Inferior parietal cortex (tissue), 1 donor: ENCODE measurements around the gene TARM1.

ENCODE experiments used
- DNase-seq: peaks from one replicate; pipeline ENCODE4 v3.0.0-alpha.2; 2016; ENCODE audit errors: extremely low spot score

Gene TARM1

DNA sequence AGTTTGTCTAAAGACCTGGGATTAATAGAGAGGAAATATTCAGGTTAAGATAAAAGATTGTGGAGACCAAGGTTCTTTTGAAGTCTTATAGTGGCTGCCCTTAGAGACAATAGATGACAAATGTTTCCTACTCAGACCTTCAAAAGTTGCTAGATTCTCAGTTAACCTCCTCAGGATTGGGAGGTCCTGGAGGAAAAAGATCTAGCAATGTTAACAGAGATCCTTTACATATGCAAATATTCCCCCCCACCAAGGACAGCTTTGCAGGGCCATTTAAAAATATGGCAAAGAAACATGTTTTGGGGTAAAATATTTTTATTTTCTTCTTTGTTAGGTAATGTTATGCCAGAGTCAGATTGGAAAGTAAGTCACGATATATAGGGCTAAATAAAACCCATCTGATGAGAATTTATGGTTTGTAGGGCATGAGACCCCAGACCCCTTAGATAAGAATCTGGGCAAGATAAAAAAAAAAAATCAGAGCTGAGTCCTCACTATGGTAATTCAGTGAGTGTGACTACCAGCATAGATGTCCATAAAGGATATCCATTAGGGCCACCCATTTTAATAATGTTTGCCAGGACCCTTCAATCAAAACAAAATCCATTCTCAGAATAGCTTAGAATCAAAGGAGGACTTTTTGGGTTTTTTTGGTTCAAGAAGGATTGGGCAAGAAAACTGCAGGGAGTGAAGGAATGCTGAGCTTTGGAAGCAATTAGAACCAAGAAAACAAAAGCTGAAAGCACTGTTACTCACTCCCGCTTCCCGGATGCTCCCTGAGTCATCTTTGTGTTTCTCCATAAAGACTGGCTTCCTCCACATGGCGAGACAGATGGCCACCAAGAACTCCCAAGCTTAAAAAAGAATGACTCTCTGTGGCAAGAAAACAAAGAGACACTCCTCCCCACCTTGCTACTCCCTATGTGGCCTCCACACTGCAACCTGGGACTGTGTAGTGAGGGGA is 45.7 kb downstream of the TARM1 start:
- peak; percentile 60 for DNase-seq

GRCh38 chr19:54030895-54031586 is 50.1 kb downstream of the TARM1 start:
- no peak for DNase-seq

- peak; percentile 79 for DNase-seq
Observed at GRCh38 chr19:54029930-54030490, 51.2 kb downstream of the TARM1 start.

DNA sequence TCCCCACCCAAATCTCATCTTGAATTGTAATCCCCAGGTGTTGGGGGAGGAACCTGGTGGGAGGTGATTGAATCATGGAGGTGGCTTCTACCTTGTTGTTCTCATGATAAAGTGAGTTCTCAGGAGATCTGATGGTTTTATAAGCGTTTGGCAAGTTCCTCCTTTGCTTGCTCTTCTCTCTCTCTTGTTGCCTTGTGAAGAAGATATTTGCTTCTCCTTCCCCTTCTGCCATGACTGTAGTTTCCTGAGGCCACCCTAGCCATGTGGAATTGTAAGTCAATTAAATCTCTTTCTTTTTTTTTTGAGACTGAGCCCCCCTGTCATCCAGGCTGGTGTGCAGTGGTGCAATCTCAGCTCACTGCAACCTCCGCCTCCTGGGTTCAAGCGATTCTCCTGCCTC is 51.9 kb downstream of the TARM1 start:
- no peak for DNase-seq

- no peak for DNase-seq
Observed at GRCh38 chr19:54026656-54027055, 54.5 kb downstream of the TARM1 start.

DNA sequence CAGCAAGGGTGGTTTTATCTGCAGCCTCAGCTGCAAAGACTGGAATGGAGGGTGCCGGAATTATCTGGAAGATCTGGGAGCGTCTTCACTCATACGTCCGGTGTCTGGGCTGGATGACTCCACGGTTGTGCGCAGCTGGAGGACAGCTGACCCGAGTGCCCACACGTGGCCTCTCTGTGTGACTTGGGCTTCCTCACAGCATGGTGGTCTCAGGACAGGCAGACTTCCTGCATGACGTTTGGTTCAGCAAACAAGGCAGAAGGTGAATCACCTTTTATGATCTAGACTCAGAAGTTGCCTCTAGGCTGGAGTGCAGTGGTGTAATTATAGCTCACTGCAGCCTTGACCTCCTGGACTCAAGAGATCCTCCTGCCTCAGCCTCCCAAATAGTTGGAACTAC is 56.5 kb downstream of the TARM1 start:
- no peak for DNase-seq

DNA sequence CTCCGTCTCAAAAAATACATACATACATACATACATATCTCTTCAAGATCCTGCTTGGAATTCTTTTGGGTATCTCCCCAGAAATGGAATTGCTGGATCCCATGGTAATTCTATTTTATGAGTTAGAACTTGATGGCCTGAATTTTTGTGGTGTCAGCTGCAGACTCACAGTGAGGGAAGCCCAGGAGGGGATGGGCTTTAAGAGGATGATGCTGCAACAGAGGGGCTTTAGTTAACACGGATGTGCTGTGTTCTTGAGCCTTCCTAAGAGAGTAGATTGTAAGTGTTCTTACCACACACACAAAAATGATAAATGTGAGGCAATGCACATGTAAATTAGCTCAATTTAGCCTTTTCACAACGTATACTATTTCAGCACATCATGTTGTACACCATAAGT is 58.0 kb downstream of the TARM1 start:
- no peak for DNase-seq

DNA sequence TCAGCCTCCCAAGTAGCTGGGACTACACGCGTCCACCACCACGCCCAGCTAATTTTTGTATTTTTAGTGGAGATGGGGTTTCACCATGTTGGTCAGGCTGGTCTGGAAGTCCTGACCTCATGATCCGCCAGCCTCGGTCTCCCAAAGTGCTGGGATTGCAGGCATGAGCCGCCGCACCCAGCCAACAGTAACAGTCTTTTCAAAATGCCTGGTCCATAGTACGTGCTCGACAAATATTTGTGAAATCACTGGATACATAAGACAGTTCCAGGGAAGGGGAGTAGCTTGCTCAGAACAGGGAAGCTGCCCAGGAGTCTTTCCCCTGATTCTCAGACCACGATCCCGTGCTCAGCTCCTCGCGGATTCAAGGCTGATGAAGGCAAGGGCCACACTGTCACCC is 59.2 kb downstream of the TARM1 start:
- no peak for DNase-seq

GRCh38 chr19:54021363-54021762 is 59.8 kb downstream of the TARM1 start:
- no peak for DNase-seq
